Stromal cell of bone marrow (primary cell): ENCODE data around the gene COMP.
A peak's percentile ranks its signal among the peaks of the same experiment; 100 is the strongest.
"Not testable (repeated sequence)": the region's sequence is repeated elsewhere in the genome, so short reads cannot be mapped to it uniquely, and the experiment has no call there.

Source experiments
- DNase-seq: peaks from one replicate; pipeline ENCODE4 v3.0.0-alpha.2; 2012; ENCODE audit warnings: low read depth

Gene COMP

GRCh38 chr19:18790566-18791314 is at the start of gene COMP:
Gene COMP (minus strand): TSS chr19:18791305. CDS start chr19:18791269, 36 bp downstream.
- no peak for DNase-seq

- DNase-seq, result no peak
Observed at GRCh38 chr19:18840288-18841267, 49.5 kb upstream of the COMP start.

GRCh38 chr19:18839465-18840287 is 48.6 kb upstream of the COMP start:
- DNase-seq, result no peak

- DNase-seq, result no peak
Observed at GRCh38 chr19:18834644-18834984, 43.5 kb upstream of the COMP start.

DNA sequence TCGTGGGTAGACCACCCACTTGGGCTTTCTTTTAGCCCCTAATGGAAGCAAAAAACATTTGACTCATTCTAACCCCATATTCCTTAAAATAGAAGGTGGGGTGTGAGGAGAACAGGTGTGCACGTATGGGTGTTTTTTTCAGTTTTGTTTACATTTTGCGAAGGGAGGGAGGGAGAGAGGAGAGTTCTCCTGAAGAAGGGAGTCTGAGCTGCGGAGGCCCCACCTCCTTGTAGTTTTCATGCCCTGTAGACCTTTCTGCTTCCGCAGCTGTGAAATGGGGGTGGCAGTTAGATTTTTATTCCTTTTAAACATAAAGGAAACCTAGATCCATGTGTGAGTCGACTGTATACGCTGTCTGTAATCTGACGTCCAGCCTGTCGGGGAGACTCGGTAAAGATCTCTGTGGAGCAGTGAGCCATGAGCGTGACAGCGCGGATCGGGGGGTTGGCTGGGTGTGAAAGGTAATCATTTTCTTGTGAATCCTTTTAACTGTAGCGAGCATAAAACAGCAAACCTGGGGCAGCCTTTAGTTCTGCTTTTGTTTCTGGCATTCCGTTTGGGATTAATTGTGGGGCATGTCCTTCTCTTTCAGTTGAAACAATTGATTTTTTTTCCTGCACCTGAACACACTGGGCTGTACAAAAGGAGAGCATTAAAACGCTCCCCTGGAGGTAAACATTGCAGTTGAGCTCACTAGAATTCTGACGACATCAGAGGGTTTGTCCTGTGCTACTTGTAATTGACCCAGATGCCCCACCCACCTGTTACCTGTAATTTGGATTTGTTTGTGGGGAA is 42.9 kb upstream of the COMP start:
- no peak for DNase-seq

DNA sequence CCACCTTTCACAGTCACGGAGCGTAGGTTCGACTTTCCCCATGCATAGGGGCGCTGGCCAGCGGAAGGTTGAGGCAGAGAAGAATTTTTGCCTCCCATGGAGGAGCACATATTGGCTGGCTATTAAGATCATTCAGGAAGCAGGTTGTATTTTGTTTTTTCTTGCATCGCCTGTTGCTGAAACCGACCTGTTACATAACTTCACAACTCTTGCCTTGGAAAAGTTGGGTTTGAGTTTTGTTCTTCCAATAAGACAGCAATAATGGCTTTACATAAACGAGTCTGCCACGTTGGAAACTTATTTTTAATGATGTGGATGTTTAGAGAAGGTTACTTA is 42.0 kb upstream of the COMP start:
- no peak for DNase-seq

DNA sequence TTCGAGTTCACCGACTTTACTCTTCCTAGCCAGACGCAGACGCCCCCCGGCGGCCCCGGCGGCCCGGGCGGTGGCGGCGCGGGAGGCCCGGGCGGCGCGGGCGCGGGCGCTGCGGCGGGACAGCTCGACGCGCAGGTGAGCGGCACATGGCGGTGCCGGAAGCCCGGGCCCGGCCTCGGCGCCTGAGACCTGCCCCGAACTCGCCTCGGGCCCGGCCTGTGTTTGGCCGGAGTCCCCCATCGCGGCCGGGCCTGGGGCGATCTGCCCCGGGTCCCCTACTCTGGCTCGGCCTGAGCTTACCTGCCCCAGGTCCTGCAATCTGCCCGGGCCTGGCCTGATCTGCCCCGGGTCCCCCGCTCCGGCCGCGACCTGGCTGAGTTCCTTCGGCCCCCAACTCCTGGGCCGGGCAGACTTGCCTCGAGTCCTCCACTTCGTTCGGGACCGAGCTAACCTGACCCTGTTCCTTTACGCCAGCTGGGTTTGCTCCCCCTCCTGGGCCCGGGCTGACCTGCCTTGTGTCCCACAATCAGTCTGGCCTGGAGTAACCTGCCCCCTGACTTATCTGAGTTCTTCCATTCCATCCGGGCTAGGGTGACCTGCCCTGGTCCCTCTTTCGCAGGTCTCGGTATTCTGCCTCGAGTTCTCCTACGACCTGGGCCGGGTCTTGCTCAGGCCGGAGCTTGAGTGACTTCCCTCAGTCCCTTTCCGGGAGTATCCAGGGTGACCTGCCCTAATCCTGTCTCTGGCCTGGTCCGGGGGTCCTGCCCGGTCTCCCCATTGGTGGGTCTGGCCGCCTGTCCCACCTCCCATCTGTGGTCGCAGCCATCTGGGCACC is 41.4 kb upstream of the COMP start:
- no peak for DNase-seq

GRCh38 chr19:18831524-18832305 is 40.6 kb upstream of the COMP start, which contains the start of gene UPF1:
Gene UPF1 (plus strand): TSS chr19:18831959. CDS start chr19:18832210, 251 bp downstream.
- peak; percentile 77 for DNase-seq

DNA sequence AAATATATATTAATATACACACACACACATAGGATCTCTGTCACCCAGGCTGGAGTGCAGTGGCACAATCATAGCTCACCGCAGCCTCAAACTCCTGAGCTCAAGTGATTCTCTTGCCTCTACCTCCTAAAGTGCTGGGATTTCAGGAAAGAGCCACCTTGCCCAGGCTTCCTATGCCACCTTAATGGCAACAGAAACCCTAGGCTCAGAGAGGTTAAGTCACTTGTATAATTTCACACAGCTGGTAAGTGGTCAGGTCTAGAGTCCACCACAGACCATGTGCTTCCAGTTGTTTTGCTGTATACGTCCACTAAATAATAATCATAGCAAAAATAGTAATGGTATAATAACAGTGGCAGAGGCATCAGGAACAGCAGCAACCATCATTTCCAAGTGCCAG is 39.4 kb upstream of the COMP start:
- no peak for DNase-seq

GRCh38 chr19:18828786-18829185 is 37.7 kb upstream of the COMP start:
- DNase-seq, result no peak

- DNase-seq, result no peak
Observed at GRCh38 chr19:18817574-18817973, 26.5 kb upstream of the COMP start.

GRCh38 chr19:18816645-18817044 is 25.5 kb upstream of the COMP start:
- DNase-seq, result not testable (repeated sequence)

DNA sequence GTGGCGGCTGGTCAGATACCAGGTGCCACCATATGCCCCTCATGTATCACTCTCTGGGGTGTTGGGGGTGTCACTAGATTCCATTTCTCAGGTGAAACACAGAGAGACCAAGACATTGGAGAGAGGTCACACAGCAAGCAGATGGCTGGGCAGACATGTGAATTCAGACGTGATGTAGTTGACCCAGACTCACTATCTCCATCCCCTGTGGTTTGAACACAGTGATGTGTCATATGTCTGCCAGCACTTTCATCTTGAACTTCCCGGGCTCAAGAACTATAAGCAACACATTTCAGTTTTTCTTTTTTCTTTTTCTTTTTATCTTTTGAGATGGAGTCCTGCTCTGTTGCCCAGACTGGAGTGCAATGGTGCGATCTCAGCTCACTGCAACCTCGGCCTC is 24.6 kb upstream of the COMP start:
- DNase-seq, result no peak

DNA sequence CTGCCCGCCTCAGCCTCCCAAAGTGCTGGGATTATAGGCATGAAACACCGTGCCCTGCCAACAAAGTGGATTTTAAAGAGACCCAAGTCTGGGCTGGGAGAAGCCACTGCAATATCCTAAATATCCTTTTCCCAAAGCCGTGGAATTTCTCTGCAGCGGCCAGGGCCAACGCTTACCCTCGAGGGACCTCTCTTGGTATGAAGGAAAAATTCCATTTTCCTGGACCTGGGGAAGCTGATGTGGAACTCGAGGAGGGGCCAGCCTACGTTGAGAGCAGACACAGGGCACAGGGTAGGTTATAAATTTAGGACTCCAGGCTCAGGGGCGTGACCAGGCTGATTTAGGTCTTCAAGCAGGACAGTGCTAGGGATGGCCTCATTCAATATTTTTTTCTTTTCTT is 23.0 kb upstream of the COMP start:
- DNase-seq, result no peak

DNA sequence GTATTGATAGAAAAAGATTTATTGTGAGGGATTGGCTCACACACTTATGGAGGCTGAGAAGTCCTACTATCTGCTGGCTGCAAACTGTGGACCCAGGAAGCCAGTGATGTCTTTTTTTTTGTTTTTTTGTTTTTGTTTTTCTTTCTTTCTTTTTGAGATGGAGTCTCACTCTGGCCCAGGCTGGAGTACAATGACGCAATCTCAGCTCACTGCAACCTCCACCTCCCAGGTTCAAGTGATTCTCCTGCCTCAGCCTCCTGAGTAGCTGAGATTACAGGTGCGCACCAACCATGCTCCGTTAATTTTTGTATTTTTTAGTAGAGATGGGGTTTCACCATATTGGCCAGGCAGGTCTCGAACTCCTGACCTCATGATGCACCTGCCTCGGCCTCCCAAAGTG is 20.5 kb upstream of the COMP start:
- DNase-seq, result not testable (repeated sequence)

- DNase-seq, result peak; percentile 80
Observed at GRCh38 chr19:18809149-18809868, 18.2 kb upstream of the COMP start.

DNA sequence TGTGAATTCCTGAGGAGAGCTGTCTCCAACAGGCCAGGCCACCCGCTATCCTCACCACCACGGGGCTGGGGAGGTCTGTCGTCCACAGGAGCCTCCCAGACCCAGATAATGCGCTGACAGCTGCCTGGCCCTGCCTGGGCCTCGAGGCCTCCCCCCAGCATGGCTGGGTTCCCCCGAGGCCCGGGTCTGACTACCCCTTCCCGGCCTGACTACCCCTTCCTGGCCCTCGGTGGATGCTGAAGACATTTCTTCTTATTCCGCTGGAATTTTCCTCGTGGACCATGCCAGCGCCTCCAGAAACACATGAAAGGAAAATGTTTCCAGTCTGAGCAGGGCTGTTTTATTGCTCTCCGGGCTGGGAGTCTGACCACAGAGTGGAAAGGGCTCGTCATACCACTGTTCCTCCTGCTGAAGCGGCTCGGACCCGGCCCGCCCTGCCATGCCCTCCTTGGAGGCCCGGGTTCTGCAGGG is 16.8 kb upstream of the COMP start:
- peak; percentile 73 for DNase-seq

GRCh38 chr19:18804643-18805042 is 13.5 kb upstream of the COMP start:
- DNase-seq, result no peak

GRCh38 chr19:18804139-18804601 is 13.1 kb upstream of the COMP start:
- no peak for DNase-seq
